ENCODE results near the gene MCF2L. TPM values are rescaled to one million over a fixed set of nuclear protein-coding genes. Genes with fewer than 3 reads are reported as not detected.
A peak's percentile ranks its signal among the peaks of the same experiment; 100 is the strongest.

MCF2L gene
- total RNA-seq, 2 experiments from 2014 or later: 13.0 to 13.5 TPM

DNA sequence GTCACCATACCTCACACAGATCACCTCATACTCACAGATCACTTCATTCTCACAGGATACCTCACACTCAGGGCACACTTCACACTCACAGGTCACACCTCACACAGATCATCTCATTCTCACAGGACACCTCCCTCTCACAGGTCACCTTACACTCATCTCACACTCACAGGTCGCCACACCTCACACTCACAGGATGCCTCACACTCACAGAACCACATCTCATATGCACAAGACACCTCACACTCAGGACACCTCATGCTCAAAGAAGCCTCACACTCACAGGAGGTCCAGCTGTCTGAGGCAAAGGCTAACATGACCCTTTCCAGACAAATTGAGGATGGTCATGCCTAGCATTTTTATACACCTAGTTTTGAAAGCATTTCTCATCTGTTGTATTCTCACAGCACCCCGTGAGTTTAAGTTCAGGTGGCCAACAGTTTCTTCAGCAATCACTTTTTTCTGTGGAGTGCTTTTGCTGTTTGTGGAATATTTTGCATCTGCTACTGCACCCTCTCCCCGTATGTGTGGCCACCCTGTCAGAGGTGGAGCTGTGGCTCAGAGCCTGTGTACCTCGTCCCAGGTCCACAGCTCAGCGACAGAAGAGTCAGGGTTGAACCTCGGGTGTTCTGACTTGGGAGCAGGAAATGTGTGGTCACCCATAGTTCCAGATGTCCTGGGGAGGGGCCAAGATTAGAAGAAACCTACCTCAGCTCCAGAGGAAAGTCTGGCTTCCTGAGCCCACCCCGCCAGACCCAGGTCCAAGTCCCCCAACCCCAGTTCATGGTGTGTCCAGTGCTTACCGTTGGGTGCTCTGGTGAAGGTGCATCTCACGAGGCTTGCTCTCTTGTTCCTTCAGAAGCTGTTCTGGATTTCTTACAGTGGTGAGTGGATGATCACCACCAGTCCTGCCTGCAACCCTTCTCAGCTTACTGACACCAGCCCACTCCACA, 144.2 kb downstream of the MCF2L start:
- Histone ChIP-seq H3K4me1 (ENCODE audit: insufficient read depth, low read length) (peaks cover 24% of the 10 kb centered on the region), H3K27me3 (ENCODE audit: control insufficient read depth in 1 of 2, insufficient read depth in 2 of 2, low read length in 2 of 2) (peaks cover 13 to 19% of the 10 kb centered on the region in 2 experiments), H3K9me3 (ENCODE audit: control insufficient read depth in 1 of 2, insufficient read depth in 1 of 2, low read length in 2 of 2) (no peaks in the 10 kb centered on the region), H3K27ac (ENCODE audit: low read depth in 1 of 2, low read length in 2 of 2) (no peak overlapping the region), H3K4me3 (ENCODE audit: low read length) (no peak overlapping the region), H3K36me3 (ENCODE audit: insufficient read depth, low read length) (no peaks in the 10 kb centered on the region)
- ATAC-seq (ENCODE audit: poor library complexity): no peak
- intact Hi-C loops (cut with DNase I, micrococcal nuclease): no loop called here
- Mint-ChIP-seq H3K4me1 (ENCODE audit: low read depth) (no peaks in the 10 kb centered on the region), H3K27ac (no peak overlapping the region), H3K4me3 (no peak overlapping the region), H3K27me3 (peaks cover 4% of the 10 kb centered on the region), H3K9me3 (no peaks in the 10 kb centered on the region), H3K36me3 (ENCODE audit: low read depth) (no peaks in the 10 kb centered on the region)
- DNase-seq: peak in 2 of 14 experiments; percentile 10 to 20
- ChIA-PET CTCF (no interaction called here), POLR2A (no interaction called here)
- TF ChIP-seq, protein P1, sequence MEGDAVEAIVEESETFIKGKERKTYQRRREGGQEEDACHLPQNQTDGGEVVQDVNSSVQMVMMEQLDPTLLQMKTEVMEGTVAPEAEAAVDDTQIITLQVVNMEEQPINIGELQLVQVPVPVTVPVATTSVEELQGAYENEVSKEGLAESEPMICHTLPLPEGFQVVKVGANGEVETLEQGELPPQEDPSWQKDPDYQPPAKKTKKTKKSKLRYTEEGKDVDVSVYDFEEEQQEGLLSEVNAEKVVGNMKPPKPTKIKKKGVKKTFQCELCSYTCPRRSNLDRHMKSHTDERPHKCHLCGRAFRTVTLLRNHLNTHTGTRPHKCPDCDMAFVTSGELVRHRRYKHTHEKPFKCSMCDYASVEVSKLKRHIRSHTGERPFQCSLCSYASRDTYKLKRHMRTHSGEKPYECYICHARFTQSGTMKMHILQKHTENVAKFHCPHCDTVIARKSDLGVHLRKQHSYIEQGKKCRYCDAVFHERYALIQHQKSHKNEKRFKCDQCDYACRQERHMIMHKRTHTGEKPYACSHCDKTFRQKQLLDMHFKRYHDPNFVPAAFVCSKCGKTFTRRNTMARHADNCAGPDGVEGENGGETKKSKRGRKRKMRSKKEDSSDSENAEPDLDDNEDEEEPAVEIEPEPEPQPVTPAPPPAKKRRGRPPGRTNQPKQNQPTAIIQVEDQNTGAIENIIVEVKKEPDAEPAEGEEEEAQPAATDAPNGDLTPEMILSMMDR (IDR thresholded peaks at IDR 0.05): no peak

GRCh38 chr13:113113846-113114271, 144.8 kb downstream of the MCF2L start:
- Mint-ChIP-seq H3K9me3 (no peaks in the 10 kb centered on the region), H3K4me1 (ENCODE audit: low read depth) (no peaks in the 10 kb centered on the region), H3K4me3 (no peak overlapping the region), H3K27ac (no peak overlapping the region), H3K27me3 (peaks cover 4% of the 10 kb centered on the region), H3K36me3 (ENCODE audit: low read depth) (no peaks in the 10 kb centered on the region)
- peaks cover 13 to 19% of the 10 kb centered on the region in 2 experiments for H3K27me3 ChIP-seq (ENCODE audit: control insufficient read depth in 1 of 2, insufficient read depth in 2 of 2, low read length in 2 of 2)
- H3K36me3 ChIP-seq (ENCODE audit: insufficient read depth, low read length): no peaks in the 10 kb centered on the region
- CTCF ChIA-PET: no interaction called here
- intact Hi-C loops (cut with DNase I, micrococcal nuclease): no loop called here
- DNase-seq (no peak), ATAC-seq (ENCODE audit: poor library complexity) (no peak)
- TF ChIP-seq, protein P1 (IDR thresholded peaks at IDR 0.05): no peak
- H3K4me3 ChIP-seq (ENCODE audit: low read length): no peak overlapping the region
- POLR2A ChIA-PET: no interaction called here
- H3K9me3 ChIP-seq (ENCODE audit: control insufficient read depth in 1 of 2, insufficient read depth in 1 of 2, low read length in 2 of 2): no peaks in the 10 kb centered on the region
- H3K4me1 ChIP-seq (ENCODE audit: insufficient read depth, low read length): peaks cover 24% of the 10 kb centered on the region
- no peak overlapping the region for H3K27ac ChIP-seq (ENCODE audit: low read depth in 1 of 2, low read length in 2 of 2)

DNA sequence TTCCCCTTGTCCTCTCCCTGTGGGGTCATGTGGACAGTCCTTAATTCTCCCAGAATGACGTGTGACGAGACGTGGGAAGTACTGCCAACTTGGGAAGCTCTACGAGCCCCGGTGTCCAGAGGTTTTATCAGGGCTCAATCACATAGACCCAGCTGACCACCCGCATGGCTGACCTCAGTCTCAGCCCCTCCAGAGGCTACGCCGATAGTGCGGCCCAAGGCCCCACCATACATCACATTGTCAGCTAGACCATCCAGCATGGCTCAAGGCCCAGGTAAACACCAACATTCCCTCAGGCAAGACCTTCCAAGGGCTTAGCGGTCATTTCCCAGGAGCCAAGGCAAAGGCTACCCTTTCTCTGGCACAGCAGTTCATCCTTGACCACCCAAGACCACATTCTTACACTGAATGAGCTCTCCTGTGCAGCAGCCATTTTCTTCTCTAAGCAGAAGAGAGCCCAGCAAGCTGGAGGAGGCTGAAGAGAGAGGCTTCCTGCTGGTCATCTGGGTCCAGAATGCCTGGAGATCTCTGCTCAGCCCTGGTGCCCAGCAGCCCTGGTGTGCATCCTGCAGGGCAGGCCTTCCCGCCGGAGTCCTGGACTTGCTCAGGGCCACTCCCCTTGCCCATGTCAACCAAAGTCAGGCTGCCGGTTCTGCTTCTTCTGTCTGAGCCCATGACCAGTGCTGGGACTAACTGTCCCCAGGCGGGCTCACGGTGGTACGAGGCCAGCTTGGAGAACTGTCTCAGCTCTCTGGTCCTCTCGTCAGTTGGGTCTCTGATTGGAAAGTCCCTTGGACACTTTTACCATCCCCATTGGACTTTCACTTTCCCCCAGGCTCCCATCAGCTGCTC, 145.7 kb downstream of the MCF2L start:
- ChIA-PET CTCF (no interaction called here), POLR2A (no interaction called here)
- Mint-ChIP-seq H3K27me3 (no peaks in the 10 kb centered on the region), H3K27ac (no peak overlapping the region), H3K4me1 (ENCODE audit: low read depth) (no peaks in the 10 kb centered on the region), H3K36me3 (ENCODE audit: low read depth) (no peaks in the 10 kb centered on the region), H3K9me3 (no peaks in the 10 kb centered on the region), H3K4me3 (no peak overlapping the region)
- Histone ChIP-seq H3K4me3 (ENCODE audit: low read length) (no peak overlapping the region), H3K27ac (ENCODE audit: low read depth in 1 of 2, low read length in 2 of 2) (no peak overlapping the region), H3K27me3 (ENCODE audit: control insufficient read depth in 1 of 2, insufficient read depth in 2 of 2, low read length in 2 of 2) (peaks cover 7 to 13% of the 10 kb centered on the region in 2 experiments), H3K4me1 (ENCODE audit: insufficient read depth, low read length) (peaks cover 20% of the 10 kb centered on the region), H3K9me3 (ENCODE audit: control insufficient read depth in 1 of 2, insufficient read depth in 1 of 2, low read length in 2 of 2) (no peaks in the 10 kb centered on the region), H3K36me3 (ENCODE audit: insufficient read depth, low read length) (no peaks in the 10 kb centered on the region)
- intact Hi-C loops (cut with DNase I, micrococcal nuclease): no loop called here
- ATAC-seq (ENCODE audit: poor library complexity) (no peak), DNase-seq (no peak)
- TF ChIP-seq, protein P1 (IDR thresholded peaks at IDR 0.05): no peak

Measured in CD4-positive, alpha-beta T cell (primary cell).